Measurements from ENCODE around the gene ADSL. TPM values are rescaled to one million over a fixed set of nuclear protein-coding genes. Genes with fewer than 3 reads are reported as not detected.

Gene ADSL
- total RNA-seq, 4 donors from 2014 or later, result 41.8 to 51.7 (median 45.2) TPM

- Histone ChIP-seq H3K27ac (no peak overlapping the region), H3K36me3 (peaks cover 61% of the 10 kb centered on the region), H3K27me3 (no peaks in the 10 kb centered on the region), H3K4me3 (no peak overlapping the region), H3K4me1 (peaks cover 4% of the 10 kb centered on the region), H3K9me3 (no peaks in the 10 kb centered on the region)
- TF ChIP-seq EP300 (IDR thresholded peaks at IDR 0.05) (no peak), POLR2A (IDR thresholded peaks at IDR 0.05) (no peak), POLR2AphosphoS5 (IDR thresholded peaks at IDR 0.05) (no peak), CTCF (IDR thresholded peaks at IDR 0.05) (no peak)
- no peak for DNase-seq (ENCODE audit: low spot score in 2 of 2)
- WGBS, result 87% methylated on average over 4 of the region's 4 CpGs
Observed at GRCh38 chr22:40430991-40431390, 84.7 kb downstream of the ADSL start.

GRCh38 chr22:40432157-40432556 is 85.9 kb downstream of the ADSL start:
- WGBS, result 81% methylated on average over 5 of the region's 5 CpGs
- H3K36me3 ChIP-seq, result peaks cover 50% of the 10 kb centered on the region

GRCh38 chr22:40432625-40433024 is 86.3 kb downstream of the ADSL start:
- no peak for TF ChIP-seq POLR2A (IDR thresholded peaks at IDR 0.05)
- H3K27me3 ChIP-seq, result no peaks in the 10 kb centered on the region
- no peak for DNase-seq (ENCODE audit: low spot score in 2 of 2)
- no peak overlapping the region for H3K4me3 ChIP-seq
- H3K36me3 ChIP-seq, result peaks cover 45% of the 10 kb centered on the region
- no peak overlapping the region for H3K27ac ChIP-seq
- H3K9me3 ChIP-seq, result no peaks in the 10 kb centered on the region
- peaks cover 16% of the 10 kb centered on the region for H3K4me1 ChIP-seq
- 100% methylated on average over 2 of the region's 2 CpGs for WGBS

More at GRCh38 chr22:40432157-40432556, 85.9 kb downstream of the ADSL start:
- no peak overlapping the region for H3K4me3 ChIP-seq
- TF ChIP-seq CTCF (IDR thresholded peaks at IDR 0.05) (no peak), EP300 (IDR thresholded peaks at IDR 0.05) (no peak), POLR2AphosphoS5 (IDR thresholded peaks at IDR 0.05) (no peak), POLR2A (IDR thresholded peaks at IDR 0.05) (no peak)
- H3K9me3 ChIP-seq, result no peaks in the 10 kb centered on the region
- no peaks in the 10 kb centered on the region for H3K27me3 ChIP-seq
- H3K27ac ChIP-seq, result no peak overlapping the region
- DNase-seq (ENCODE audit: low spot score in 2 of 2), result no peak
- H3K4me1 ChIP-seq, result peaks cover 12% of the 10 kb centered on the region

- no peak overlapping the region for H3K4me3 ChIP-seq
- H3K27me3 ChIP-seq, result no peaks in the 10 kb centered on the region
- peaks cover 36% of the 10 kb centered on the region for H3K36me3 ChIP-seq
- H3K9me3 ChIP-seq, result no peaks in the 10 kb centered on the region
- peaks cover 16% of the 10 kb centered on the region for H3K4me1 ChIP-seq
- H3K27ac ChIP-seq, result no peak overlapping the region
- no peak for DNase-seq (ENCODE audit: low spot score in 2 of 2)
- 65% methylated on average over 3 of the region's 3 CpGs for WGBS
- TF ChIP-seq EP300 (IDR thresholded peaks at IDR 0.05) (no peak), CTCF (IDR thresholded peaks at IDR 0.05) (no peak), POLR2AphosphoS5 (IDR thresholded peaks at IDR 0.05) (no peak), POLR2A (IDR thresholded peaks at IDR 0.05) (no peak)
Observed at GRCh38 chr22:40433416-40434090, 87.3 kb downstream of the ADSL start.

- no peak overlapping the region for H3K27ac ChIP-seq
- WGBS, result 88% methylated on average over 3 of the region's 3 CpGs
Observed at GRCh38 chr22:40434106-40434505, 87.8 kb downstream of the ADSL start.

More at GRCh38 chr22:40434106-40434505, 87.8 kb downstream of the ADSL start:
- TF ChIP-seq POLR2AphosphoS5 (IDR thresholded peaks at IDR 0.05) (no peak), CTCF (IDR thresholded peaks at IDR 0.05) (no peak), POLR2A (IDR thresholded peaks at IDR 0.05) (no peak), EP300 (IDR thresholded peaks at IDR 0.05) (no peak)
- Histone ChIP-seq H3K9me3 (no peaks in the 10 kb centered on the region), H3K4me3 (no peak overlapping the region), H3K27me3 (no peaks in the 10 kb centered on the region), H3K4me1 (peaks cover 16% of the 10 kb centered on the region), H3K36me3 (peaks cover 30% of the 10 kb centered on the region)
- DNase-seq (ENCODE audit: low spot score in 2 of 2), result no peak

Measured in suprapubic skin (tissue), 4 donors.